ENCODE measurements around the gene PHYHD1.
A peak's percentile ranks its signal among the peaks of the same experiment; 100 is the strongest.
"Not testable (repeated sequence)": the region's sequence is repeated elsewhere in the genome, so short reads cannot be mapped to it uniquely, and the experiment has no call there.

PHYHD1 gene

GRCh38 chr9:128945798-128946501 is 25.2 kb downstream of the PHYHD1 start:
- no peak for FAIRE-seq
- no peak for TF ChIP-seq POLR2A (IDR thresholded peaks at IDR 0.05; ENCODE audit: low read depth, low read length)
- DNase-seq (ENCODE audit: insufficient read length, low spot score) = no peak

DNA sequence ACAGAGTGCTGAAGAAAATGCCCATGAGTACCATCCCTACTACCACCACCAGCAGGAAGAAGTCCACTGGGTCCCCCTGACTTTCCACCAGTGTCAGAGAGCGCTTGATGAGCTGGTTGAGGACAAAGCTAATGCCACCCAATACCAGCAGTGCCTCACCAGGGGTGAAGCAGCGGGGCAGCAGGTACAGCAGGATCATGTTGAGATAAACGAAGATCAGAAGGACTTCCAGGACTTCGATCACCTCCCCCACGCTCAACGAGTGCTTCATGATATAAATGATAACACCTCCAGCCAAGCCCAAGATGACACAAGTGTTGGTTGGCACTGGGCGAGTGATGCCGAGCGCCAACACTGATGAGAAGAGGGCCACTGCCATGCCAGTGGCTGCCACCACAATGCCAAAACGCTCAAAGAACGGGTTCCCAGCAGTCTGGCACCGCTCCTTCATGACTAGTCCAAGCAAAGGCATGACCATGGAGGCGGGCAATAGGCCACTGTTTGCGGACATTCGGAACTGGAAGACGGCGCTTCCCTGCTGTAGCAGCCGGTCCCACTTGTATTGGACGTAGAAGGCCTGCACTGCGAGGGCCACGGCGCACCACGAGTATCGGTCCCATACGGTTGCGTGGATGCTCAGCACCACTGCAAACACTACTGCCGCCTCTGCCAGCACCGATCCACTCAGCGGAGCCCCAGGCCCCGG is 25.9 kb downstream of the PHYHD1 start:
- DNase-seq (ENCODE audit: insufficient read length, low spot score) = no peak
- no peak for TF ChIP-seq POLR2A (IDR thresholded peaks at IDR 0.05; ENCODE audit: low read depth, low read length)
- FAIRE-seq = no peak

DNA sequence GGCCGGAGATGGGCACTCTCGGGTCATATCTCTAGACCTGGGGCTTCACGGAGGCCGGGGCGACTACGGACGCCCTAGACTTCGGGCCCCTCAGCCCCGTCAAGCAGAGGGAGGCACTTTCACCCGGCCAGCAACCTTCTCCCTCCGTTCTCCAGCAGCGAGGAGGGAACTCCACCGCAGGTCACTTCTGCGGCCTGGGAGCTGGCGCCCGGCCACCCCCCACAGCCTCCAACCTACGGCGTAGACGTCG is 26.4 kb downstream of the PHYHD1 start:
- DNase-seq (ENCODE audit: insufficient read length, low spot score) (no peak), FAIRE-seq (no peak)
- no peak for TF ChIP-seq POLR2A (IDR thresholded peaks at IDR 0.05; ENCODE audit: low read depth, low read length)

DNA sequence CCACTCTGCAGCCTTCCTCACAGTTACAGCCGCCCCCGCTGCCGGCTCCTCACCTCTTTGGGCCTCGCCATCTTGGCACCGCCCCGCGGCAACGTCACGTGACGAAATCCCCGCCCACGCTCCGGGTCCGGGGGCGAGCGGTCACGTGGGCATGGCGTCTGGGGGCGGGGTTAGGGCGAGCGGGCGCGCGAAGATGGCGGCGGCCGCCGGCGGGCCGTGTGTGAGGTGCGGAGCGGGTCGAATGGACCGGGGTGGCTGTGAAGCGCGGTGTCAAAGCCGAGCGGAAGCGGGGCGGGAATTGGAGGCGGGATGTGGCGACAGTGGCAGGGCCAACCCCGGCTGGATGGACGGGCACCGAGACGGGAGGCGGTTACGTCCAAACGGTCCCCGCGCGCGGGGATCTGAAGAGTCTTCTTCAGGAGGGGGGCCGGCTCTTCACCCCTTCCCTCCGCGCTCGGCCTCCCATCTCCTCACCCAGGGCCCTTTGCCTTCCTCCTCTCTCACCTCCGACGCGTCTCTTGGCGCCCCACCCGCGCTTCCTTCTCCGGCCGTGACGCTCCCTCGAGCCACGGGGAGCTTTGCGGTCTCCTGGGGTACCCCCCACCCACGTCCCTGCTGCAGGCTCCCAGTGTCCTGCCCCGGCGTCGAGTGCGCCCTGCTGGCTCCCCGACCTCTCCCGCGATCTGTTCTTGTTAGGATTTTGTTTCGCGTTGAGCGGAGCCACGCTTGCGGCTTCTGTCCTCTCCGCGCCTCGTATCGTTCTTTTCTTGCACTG is 26.9 kb downstream of the PHYHD1 start, which contains the start of the genes DOLK and NUP188:
TSS of gene DOLK (minus strand) at position 77 of the 775 bp plus-strand sequence. CDS start 300 bp downstream, outside the sequence.
TSS of gene NUP188 (plus strand) at position 173 of the 775 bp plus-strand sequence. CDS start at position 194, 21 bp downstream.
- DNase-seq (ENCODE audit: insufficient read length, low spot score) = peak; percentile 97
- no peak for FAIRE-seq
- TF ChIP-seq POLR2A (IDR thresholded peaks at IDR 0.05; ENCODE audit: low read depth, low read length) = peak; percentile 98

DNA sequence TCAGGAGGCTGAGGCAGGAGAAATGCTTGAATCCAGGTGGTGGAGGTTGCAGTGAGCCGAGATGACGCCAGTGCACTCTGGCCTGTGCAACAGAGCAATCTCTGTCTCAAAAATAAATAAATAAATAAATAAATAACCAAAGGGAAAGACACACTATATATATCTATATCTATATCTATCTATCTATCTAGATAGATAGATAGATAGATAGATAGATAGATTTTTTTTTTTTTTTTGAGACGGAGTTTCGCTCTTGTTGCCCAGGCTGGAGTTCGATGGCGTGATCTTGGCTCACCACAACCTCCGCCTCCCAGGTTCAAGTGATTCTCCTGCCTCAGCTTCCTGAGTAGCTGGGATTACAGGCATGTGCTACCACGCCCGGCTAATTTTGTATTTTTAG is 40.6 kb downstream of the PHYHD1 start:
- not testable (repeated sequence) for DNase-seq (ENCODE audit: insufficient read length, low spot score); FAIRE-seq

GRCh38 chr9:128969491-128969890 is 48.7 kb downstream of the PHYHD1 start:
- no peak for TF ChIP-seq POLR2A (IDR thresholded peaks at IDR 0.05; ENCODE audit: low read depth, low read length)
- DNase-seq (ENCODE audit: insufficient read length, low spot score) = no peak
- FAIRE-seq = no peak

DNA sequence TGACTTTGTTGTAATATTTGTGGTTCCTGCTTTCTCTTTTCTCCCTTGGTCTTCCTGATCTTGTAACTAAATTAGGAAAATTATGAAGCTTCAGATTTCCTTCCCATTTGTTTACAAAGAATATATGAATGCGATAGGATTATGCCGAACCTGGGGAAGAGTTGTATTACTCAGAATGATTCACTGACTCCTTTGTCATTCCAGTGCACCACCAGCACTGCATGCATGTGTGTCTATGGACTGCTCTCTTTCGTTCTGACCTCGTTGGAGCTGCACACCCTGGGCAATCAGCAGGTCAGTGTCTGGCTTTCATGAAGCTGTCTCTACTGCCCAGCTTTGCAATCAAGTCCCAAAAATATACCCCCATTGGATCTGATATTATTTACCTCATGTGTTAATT is 52.2 kb downstream of the PHYHD1 start:
- no peak for TF ChIP-seq POLR2A (IDR thresholded peaks at IDR 0.05; ENCODE audit: low read depth, low read length)
- FAIRE-seq (peak; percentile 93), DNase-seq (ENCODE audit: insufficient read length, low spot score) (peak; percentile 80)

DNA sequence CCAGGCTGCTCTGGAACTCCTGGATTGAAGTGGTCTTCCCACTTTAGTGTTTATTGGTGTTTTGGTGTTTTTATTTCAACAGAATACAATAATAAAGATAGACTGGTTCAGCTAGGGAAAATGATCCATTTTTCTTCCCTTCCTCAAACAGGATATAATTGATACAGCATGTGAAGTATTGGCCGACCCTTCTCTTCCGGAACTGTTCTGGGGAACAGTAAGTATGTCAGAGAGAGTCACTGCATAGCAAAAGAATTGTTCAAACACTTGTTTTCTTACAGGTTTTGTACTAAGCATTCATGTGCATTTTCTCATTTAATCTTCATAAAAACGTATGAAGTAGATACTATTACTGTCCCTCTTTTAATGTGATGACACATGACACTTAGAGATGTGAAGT is 58.3 kb downstream of the PHYHD1 start:
- no peak for TF ChIP-seq POLR2A (IDR thresholded peaks at IDR 0.05; ENCODE audit: low read depth, low read length)
- DNase-seq (ENCODE audit: insufficient read length, low spot score) (no peak), FAIRE-seq (no peak)

DNA sequence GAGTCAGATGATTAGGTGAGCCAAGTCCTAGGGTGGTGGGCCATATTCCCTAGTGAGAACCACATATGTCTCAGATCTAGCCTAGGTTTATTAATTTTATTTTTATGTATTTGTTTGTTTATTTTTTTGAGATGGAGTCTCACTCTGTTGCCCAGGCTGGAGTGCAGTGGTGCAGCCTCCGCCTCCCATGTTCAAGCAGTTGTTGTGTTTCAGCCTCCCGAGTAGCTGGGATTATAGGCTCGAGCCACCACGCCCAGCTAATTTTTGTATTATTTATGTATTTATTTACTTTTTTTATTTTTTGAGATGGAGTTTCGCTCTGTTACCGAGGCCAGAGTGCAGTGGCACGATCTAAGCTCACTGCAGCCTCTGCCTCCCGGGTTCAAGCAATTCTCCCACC is 62.8 kb downstream of the PHYHD1 start:
- DNase-seq (ENCODE audit: insufficient read length, low spot score) (no peak), FAIRE-seq (no peak)
- TF ChIP-seq POLR2A (IDR thresholded peaks at IDR 0.05; ENCODE audit: low read depth, low read length) = no peak

GRCh38 chr9:128986671-128987070 is 65.9 kb downstream of the PHYHD1 start:
- DNase-seq (ENCODE audit: insufficient read length, low spot score) = no peak
- no peak for TF ChIP-seq POLR2A (IDR thresholded peaks at IDR 0.05; ENCODE audit: low read depth, low read length)

DNA sequence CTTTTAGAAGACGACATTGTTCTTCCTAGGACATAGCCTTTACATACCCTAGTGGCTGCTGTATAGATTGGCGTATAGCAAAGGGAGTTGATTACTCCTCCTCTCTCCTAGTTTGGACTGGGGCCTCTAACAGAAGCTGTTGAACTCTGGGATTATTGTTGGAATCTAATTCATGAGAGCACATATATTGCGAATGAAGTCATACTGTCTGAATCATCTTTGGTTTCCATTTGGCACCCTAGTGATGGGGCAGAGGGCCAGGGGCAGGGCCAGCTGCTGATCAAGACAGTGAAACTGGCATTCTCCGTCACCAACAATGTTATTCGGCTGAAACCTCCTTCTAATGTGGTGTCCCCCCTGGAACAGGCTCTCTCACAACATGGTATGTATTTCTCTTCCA is 67.0 kb downstream of the PHYHD1 start:
- TF ChIP-seq POLR2A (IDR thresholded peaks at IDR 0.05; ENCODE audit: low read depth, low read length) = no peak
- FAIRE-seq (peak; percentile 92), DNase-seq (ENCODE audit: insufficient read length, low spot score) (peak; percentile 70)

More at GRCh38 chr9:128986671-128987070, 65.9 kb downstream of the PHYHD1 start:
- FAIRE-seq = no peak

Measured in H54 (cell line).